Prostate gland (tissue), 2 donors: ENCODE results near the gene CCL27. TPM values are rescaled to one million over a fixed set of nuclear protein-coding genes. Genes with fewer than 3 reads are reported as not detected.

Source experiments
- DNase-seq: peaks from one replicate; pipeline ENCODE4 v3.0.0-alpha.2; 2019; ENCODE audit warnings: low spot score
- H3K27ac ChIP-seq, 2 donors: fragments of 200-600 bp; sonication (generic); 2 replicates each; pipeline ENCODE4 v1.5.1; 2017 to 2019
- H3K27me3 ChIP-seq: fragments of 200-600 bp; sonication (generic); replicated peaks from 2 replicates; pipeline ENCODE4 v1.5.1; 2019; ENCODE audit not compliant: insufficient read depth
- H3K36me3 ChIP-seq, 2 donors: fragments of 200-600 bp; sonication (generic); 1 replicate in 1 of 2; 2 replicates in 1 of 2; pipeline versions ENCODE4 v1.5.1 to v1.8.1; 2017 to 2019
- H3K4me1 ChIP-seq: fragments of 200-600 bp; sonication (generic); replicated peaks from 2 replicates; pipeline ENCODE4 v1.5.1; 2019
- H3K4me3 ChIP-seq, 2 donors: fragments of 200-600 bp; sonication (generic); 2 replicates each; pipeline ENCODE4 v1.5.1; 2017 to 2019
- H3K9me3 ChIP-seq: fragments of 200-600 bp; sonication (generic); 2 replicates; pipeline ENCODE4 v1.5.1; 2017
- POLR2A ChIP-seq: fragments of 450-650 bp; IDR thresholded peaks from one replicate; pipeline ENCODE4 v1.6.1; 2016; ENCODE audit warnings: antibody characterized with exemption, mild to moderate bottlenecking
- POLR2AphosphoS5 ChIP-seq: sonication (generic); formaldehyde crosslinking; IDR thresholded peaks from one replicate; pipeline ENCODE4 v1.6.1; 2017; ENCODE audit warnings: antibody characterized with exemption
- WGBS: methylation state at CpG from one replicate; pipeline ENCODE4 v1.1.5; 2018; 5-methylcytosine and 5-hydroxymethylcytosine counted together
- intact Hi-C: fragments of 100-400 bp; cut with DNase I; formaldehyde crosslinking; loops from one replicate; pipeline ENCODE4 v1.14.2; 2022
- total RNA-seq, 2 donors: library from RNA; depleted of rRNA; stranded (reverse); fragments of >200 nt; gene quantifications; one replicate each; pipeline ENCODE4 v1.1.0, GENCODE V29; 2016
- TF ChIP-seq, protein P1 (sequence below), 4 experiments: fragments of 200-600 bp in 2 of 4; fragments of 450-650 bp in 2 of 4; sonication (generic) in 2 of 4; IDR thresholded peaks; 1 replicate in 3 of 4; 2 replicates in 1 of 4; pipeline ENCODE4 v1.5.1; 2016 to 2019; ENCODE audit warnings: antibody characterized with exemption in 4 of 4, mild to moderate bottlenecking in 2 of 4, moderate library complexity in 2 of 4

CCL27 gene
- total RNA-seq, 2 donors from 2014 or later, result not detected

DNA sequence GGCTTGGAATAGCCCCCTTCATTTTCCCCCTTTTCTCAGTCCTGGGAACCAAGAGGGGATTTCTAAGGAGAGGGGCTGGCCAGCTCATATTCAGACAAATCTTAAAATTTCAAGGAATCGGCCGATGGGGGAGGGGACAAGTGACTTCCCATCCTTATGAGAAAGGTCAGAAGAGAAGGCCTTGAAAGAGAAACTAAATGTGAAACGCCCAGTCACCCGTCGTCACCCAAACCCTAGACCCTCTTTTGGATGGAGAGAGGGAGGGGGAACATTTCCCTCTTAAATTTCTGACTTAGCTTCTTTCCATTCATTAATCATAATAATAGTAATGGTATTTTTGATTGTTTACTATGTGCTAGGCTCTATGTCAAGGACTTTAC is 29.5 kb upstream of the CCL27 start:
- no peak for DNase-seq
- Histone ChIP-seq H3K27me3 (no peaks in the 10 kb centered on the region), H3K4me1 (peaks cover 10% of the 10 kb centered on the region), H3K27ac (no peak overlapping the region), H3K36me3 (no peaks in the 10 kb centered on the region), H3K9me3 (no peaks in the 10 kb centered on the region), H3K4me3 (no peak overlapping the region)
- WGBS, result 88% methylated on average over 5 of the region's 5 CpGs
- intact Hi-C loops, result no loop called here
- no peak for TF ChIP-seq POLR2A
- no peak for TF ChIP-seq POLR2AphosphoS5
- TF ChIP-seq, protein P1, sequence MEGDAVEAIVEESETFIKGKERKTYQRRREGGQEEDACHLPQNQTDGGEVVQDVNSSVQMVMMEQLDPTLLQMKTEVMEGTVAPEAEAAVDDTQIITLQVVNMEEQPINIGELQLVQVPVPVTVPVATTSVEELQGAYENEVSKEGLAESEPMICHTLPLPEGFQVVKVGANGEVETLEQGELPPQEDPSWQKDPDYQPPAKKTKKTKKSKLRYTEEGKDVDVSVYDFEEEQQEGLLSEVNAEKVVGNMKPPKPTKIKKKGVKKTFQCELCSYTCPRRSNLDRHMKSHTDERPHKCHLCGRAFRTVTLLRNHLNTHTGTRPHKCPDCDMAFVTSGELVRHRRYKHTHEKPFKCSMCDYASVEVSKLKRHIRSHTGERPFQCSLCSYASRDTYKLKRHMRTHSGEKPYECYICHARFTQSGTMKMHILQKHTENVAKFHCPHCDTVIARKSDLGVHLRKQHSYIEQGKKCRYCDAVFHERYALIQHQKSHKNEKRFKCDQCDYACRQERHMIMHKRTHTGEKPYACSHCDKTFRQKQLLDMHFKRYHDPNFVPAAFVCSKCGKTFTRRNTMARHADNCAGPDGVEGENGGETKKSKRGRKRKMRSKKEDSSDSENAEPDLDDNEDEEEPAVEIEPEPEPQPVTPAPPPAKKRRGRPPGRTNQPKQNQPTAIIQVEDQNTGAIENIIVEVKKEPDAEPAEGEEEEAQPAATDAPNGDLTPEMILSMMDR (IDR thresholded peaks at IDR 0.05), result no peak

DNA sequence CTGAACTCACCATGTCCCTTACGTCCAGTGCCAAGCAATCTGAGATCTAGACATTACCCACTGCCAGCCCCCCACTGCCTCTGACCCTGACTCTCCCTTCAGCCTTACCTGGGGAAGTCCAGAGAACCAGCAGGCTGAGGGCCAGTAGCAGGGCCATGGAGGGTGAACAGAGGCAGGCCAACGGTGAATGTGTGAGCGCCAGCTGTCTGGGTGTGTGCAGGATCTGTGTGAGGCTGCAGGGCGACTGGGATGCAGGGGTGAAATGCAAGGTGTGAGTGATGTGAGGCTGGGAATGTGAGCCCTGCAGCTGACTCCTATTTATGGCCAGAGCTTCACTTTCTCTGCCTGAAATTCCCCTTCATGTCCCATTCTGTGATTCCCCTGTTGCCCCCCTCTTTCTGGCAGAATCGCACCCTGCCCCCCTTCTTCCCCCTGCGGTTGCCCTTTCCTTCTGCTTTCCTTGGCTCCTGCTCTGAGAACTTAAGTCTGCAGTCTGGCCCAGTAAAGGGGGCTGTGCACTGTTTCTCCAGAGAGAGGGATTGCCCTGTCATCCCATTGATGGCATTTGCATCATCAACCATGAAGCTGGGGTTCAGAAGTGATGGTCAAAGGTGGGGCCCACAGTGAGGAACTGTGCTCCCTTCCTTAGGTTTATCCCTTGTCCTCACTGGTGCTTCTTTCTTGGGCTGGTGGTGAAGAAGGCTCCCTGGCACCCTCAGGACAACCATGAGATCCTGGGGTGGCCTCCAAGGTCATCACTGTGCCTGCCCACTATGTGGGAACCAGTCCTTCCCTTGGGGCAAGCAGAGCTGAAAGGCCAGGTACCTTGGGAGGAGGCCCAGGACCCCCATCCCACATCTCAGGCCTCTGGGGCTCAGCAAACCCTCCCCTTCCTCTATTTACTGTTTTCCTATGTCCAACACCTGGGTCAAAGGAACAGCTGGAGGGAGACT is 28.8 kb upstream of the CCL27 start, which contains the start of gene CCL19:
CCL19 (minus strand) TSS at position 294 of the 953 bp plus-strand sequence; CDS start at position 157, 137 bp downstream.
- H3K36me3 ChIP-seq, result no peaks in the 10 kb centered on the region
- H3K27me3 ChIP-seq, result no peaks in the 10 kb centered on the region
- H3K4me1 ChIP-seq, result peaks cover 10% of the 10 kb centered on the region
- H3K27ac ChIP-seq, result no peak within 1 kb of the TSS
- TF ChIP-seq POLR2A (no peak), POLR2AphosphoS5 (no peak)
- TF ChIP-seq, protein P1 (IDR thresholded peaks at IDR 0.05), result no peak
- no peak within 1 kb of the TSS for H3K4me3 ChIP-seq
- WGBS, result 48% methylated on average over 6 of the region's 6 CpGs
- intact Hi-C loops, result no loop called here
- no peak for DNase-seq
- H3K9me3 ChIP-seq, result no peaks in the 10 kb centered on the region

DNA sequence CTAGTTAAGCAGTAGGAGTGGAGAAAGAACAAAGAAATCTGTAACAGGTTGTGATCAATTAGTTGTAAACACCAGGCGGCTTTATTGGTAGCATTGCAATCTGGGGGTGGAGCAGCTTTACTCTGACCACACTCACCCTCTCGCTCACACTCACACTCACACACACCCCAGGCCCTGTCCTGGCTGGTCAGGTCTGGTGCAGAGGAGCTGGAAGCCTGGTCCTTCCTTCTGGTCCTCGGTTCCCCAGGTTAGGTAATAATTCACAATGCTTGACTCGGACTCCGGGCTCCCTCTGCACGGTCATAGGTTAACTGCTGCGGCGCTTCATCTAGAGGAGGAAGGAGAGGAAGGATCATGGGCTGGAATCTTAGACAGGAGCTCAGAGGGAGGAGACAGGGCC is 27.1 kb upstream of the CCL27 start:
- H3K4me1 ChIP-seq, result peaks cover 10% of the 10 kb centered on the region
- 77% methylated on average over 8 of the region's 8 CpGs for WGBS
- H3K27ac ChIP-seq, result no peak overlapping the region
- no peaks in the 10 kb centered on the region for H3K9me3 ChIP-seq
- TF ChIP-seq POLR2A (no peak), POLR2AphosphoS5 (no peak)
- TF ChIP-seq, protein P1 (IDR thresholded peaks at IDR 0.05), result no peak
- H3K4me3 ChIP-seq, result no peak overlapping the region
- intact Hi-C loops, result no loop called here
- no peaks in the 10 kb centered on the region for H3K36me3 ChIP-seq
- H3K27me3 ChIP-seq, result no peaks in the 10 kb centered on the region
- no peak for DNase-seq

DNA sequence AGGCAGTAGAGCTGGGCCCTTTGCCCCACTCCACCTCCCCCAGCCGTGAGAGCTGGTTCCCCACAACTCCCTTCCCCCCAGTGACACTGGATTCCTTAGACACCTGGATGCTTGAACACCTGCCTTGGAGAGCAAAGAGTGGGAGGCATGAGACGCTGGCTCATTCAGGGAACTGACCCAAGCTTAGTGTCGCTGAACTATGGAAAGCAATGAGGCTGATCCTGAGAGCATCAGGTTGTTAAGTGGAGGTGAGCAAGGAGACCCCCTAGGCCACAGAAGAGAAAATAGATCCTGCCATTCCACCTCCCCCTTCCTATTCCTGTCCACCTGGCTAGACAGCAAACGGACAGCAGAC is 26.6 kb upstream of the CCL27 start:
- Histone ChIP-seq H3K36me3 (no peaks in the 10 kb centered on the region), H3K4me3 (no peak overlapping the region), H3K4me1 (peaks cover 10% of the 10 kb centered on the region), H3K27ac (no peak overlapping the region), H3K9me3 (no peaks in the 10 kb centered on the region), H3K27me3 (no peaks in the 10 kb centered on the region)
- DNase-seq, result no peak
- intact Hi-C loops, result no loop called here
- 57% methylated on average over 4 of the region's 4 CpGs for whole genome bisulfite sequencing
- TF ChIP-seq, protein P1 (IDR thresholded peaks at IDR 0.05), result no peak
- TF ChIP-seq POLR2A (no peak), POLR2AphosphoS5 (no peak)
